ENCODE results near the gene ARHGAP44. TPM values are rescaled to one million over a fixed set of nuclear protein-coding genes. Genes with fewer than 3 reads are reported as not detected.

ARHGAP44 gene
- total and polyA plus RNA-seq, 2 of the 13 experiments (the other 11 are each of a cell fraction or from before 2014, with no cell fraction given): 0.79 to 3.1 TPM

GRCh38 chr17:12756786-12757185, 32.5 kb upstream of the ARHGAP44 start:
- intact Hi-C loops (cut with micrococcal nuclease; ENCODE audit: unreplicated experiment): no loop called here
- no peak overlapping the region for H3K27ac ChIP-seq (ENCODE audit: extremely low read length, insufficient read depth, low read length)
- no peaks in the 10 kb centered on the region for H3K9me3 ChIP-seq (ENCODE audit: low read length)
- H3K4me1 ChIP-seq (ENCODE audit: insufficient read depth, low read length): no peaks in the 10 kb centered on the region
- peaks cover 0 to 10% of the 10 kb centered on the region in 2 experiments; a peak in 2 of 5 replicates for H3K27me3 ChIP-seq (ENCODE audit: control insufficient read depth in 1 of 2, insufficient read depth in 2 of 2, low read length in 2 of 2)
- H3K9ac ChIP-seq (ENCODE audit: insufficient read depth, low read depth, low read length): no peak overlapping the region
- ChIA-PET POLR2A (no interaction called here), CTCF (ENCODE audit: low intra/inter-chr PET ratio, low total read pairs) (no interaction called here)
- no peak for FAIRE-seq
- DNase-seq (ENCODE audit: low spot score): no peak
- in situ Hi-C loops (cut with HindIII; ENCODE audit: extremely low pct_ligation_motif_present, low pct_unique_long_range_greater_than_20kb): no loop called here
- no peak for ATAC-seq
- no peak overlapping the region for H2AFZ ChIP-seq (ENCODE audit: low read length)
- BruUV-seq (replicated peaks): no TSS peak
- H3K4me2 ChIP-seq (ENCODE audit: low read depth, low read length): no peak overlapping the region
- no peaks in the 10 kb centered on the region for H3K79me2 ChIP-seq (ENCODE audit: insufficient read depth, low read length)
- no peak overlapping the region for H3K4me3 ChIP-seq (replicated peaks in 1 of 3; ENCODE audit: insufficient read depth in 1 of 3, low read depth in 2 of 3, low read length in 3 of 3)
- no peaks in the 10 kb centered on the region for H3K36me3 ChIP-seq (replicated peaks in 1 of 2; ENCODE audit: control insufficient read depth in 1 of 2, insufficient read depth in 2 of 2, low read length in 2 of 2)
- no peaks in the 10 kb centered on the region for H4K20me1 ChIP-seq (ENCODE audit: insufficient read depth, low read length)
- no peak for TF ChIP-seq ZNF335 (CRISPR knock-in tag; IDR thresholded peaks at IDR 0.05)
- no peak for TF ChIP-seq ZNF142 (CRISPR knock-in tag; IDR thresholded peaks at IDR 0.05)
- TF ChIP-seq, protein P1, sequence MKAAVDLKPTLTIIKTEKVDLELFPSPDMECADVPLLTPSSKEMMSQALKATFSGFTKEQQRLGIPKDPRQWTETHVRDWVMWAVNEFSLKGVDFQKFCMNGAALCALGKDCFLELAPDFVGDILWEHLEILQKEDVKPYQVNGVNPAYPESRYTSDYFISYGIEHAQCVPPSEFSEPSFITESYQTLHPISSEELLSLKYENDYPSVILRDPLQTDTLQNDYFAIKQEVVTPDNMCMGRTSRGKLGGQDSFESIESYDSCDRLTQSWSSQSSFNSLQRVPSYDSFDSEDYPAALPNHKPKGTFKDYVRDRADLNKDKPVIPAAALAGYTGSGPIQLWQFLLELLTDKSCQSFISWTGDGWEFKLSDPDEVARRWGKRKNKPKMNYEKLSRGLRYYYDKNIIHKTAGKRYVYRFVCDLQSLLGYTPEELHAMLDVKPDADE (CRISPR knock-in tag; IDR thresholded peaks at IDR 0.05): no peak
- TF ChIP-seq ZBTB25 (CRISPR knock-in tag; IDR thresholded peaks at IDR 0.05): no peak
- TF ChIP-seq, protein P2, sequence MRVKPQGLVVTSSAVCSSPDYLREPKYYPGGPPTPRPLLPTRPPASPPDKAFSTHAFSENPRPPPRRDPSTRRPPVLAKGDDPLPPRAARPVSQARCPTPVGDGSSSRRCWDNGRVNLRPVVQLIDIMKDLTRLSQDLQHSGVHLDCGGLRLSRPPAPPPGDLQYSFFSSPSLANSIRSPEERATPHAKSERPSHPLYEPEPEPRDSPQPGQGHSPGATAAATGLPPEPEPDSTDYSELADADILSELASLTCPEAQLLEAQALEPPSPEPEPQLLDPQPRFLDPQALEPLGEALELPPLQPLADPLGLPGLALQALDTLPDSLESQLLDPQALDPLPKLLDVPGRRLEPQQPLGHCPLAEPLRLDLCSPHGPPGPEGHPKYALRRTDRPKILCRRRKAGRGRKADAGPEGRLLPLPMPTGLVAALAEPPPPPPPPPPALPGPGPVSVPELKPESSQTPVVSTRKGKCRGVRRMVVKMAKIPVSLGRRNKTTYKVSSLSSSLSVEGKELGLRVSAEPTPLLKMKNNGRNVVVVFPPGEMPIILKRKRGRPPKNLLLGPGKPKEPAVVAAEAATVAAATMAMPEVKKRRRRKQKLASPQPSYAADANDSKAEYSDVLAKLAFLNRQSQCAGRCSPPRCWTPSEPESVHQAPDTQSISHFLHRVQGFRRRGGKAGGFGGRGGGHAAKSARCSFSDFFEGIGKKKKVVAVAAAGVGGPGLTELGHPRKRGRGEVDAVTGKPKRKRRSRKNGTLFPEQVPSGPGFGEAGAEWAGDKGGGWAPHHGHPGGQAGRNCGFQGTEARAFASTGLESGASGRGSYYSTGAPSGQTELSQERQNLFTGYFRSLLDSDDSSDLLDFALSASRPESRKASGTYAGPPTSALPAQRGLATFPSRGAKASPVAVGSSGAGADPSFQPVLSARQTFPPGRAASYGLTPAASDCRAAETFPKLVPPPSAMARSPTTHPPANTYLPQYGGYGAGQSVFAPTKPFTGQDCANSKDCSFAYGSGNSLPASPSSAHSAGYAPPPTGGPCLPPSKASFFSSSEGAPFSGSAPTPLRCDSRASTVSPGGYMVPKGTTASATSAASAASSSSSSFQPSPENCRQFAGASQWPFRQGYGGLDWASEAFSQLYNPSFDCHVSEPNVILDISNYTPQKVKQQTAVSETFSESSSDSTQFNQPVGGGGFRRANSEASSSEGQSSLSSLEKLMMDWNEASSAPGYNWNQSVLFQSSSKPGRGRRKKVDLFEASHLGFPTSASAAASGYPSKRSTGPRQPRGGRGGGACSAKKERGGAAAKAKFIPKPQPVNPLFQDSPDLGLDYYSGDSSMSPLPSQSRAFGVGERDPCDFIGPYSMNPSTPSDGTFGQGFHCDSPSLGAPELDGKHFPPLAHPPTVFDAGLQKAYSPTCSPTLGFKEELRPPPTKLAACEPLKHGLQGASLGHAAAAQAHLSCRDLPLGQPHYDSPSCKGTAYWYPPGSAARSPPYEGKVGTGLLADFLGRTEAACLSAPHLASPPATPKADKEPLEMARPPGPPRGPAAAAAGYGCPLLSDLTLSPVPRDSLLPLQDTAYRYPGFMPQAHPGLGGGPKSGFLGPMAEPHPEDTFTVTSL (CRISPR knock-in tag; IDR thresholded peaks at IDR 0.05; ENCODE audit: borderline replicate concordance): no peak
- TF ChIP-seq, protein P3, sequence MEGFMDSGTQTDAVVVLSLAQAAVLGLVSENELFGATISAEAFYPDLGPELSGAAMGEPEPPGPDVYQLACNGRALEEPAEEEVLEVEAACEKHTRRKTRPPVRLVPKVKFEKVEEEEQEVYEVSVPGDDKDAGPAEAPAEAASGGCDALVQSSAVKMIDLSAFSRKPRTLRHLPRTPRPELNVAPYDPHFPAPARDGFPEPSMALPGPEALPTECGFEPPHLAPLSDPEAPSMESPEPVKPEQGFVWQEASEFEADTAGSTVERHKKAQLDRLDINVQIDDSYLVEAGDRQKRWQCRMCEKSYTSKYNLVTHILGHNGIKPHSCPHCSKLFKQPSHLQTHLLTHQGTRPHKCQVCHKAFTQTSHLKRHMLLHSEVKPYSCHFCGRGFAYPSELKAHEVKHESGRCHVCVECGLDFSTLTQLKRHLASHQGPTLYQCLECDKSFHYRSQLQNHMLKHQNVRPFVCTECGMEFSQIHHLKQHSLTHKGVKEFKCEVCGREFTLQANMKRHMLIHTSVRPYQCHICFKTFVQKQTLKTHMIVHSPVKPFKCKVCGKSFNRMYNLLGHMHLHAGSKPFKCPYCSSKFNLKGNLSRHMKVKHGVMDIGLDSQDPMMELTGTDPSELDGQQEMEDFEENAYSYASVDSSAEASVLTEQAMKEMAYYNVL (CRISPR knock-in tag; IDR thresholded peaks at IDR 0.05; ENCODE audit: borderline replicate concordance): no peak
- no peak for TF ChIP-seq MTF1 (CRISPR knock-in tag; IDR thresholded peaks at IDR 0.05)

Data from HepG2 (cell line).